SK-N-SH (cell line): ENCODE data around the gene APH1B.

Experiments used
- FOXJ3 ChIP-seq: sonication (generic); formaldehyde crosslinking; IDR thresholded peaks from 2 replicates; pipeline ENCODE4 v1.5.1; 2020; ENCODE audit warnings: mild to moderate bottlenecking, missing genetic modification reagents
- POLR2AphosphoS5 ChIP-seq: IDR thresholded peaks from 2 replicates; pipeline ENCODE4 v1.6.1; 2012; ENCODE audit warnings: low read depth, low read length
- TF ChIP-seq, protein P1 (sequence below): fragments of 200-600 bp; sonication (generic); IDR thresholded peaks from 2 replicates; pipeline ENCODE4 v1.6.1; 2017; ENCODE audit warnings: antibody characterized with exemption, mild to moderate bottlenecking, moderate library complexity
- TF ChIP-seq, protein P2 (sequence below): IDR thresholded peaks from 2 replicates; pipeline ENCODE4 v1.4.0; 2012; ENCODE audit warnings: low read depth

DNA sequence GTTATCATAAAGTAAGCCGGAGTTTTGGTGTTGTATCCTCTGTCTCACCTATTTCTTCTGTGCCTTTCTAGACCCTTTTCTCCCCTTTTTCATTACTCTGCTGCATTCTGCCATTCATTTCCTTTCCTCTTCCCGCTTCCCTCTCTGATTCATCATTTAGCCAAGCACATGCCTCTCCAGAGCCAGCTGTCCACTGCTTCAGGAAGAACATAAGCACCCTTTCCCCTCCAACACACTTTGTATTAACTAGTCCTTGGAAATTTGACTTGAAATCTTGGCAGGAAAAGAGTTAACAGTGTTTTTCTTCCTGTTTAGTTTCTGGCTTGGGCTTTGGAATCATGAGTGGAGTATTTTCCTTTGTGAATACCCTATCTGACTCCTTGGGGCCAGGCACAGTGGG lies 9.7 kb downstream of the APH1B start:
- TF ChIP-seq POLR2AphosphoS5 = no peak
- TF ChIP-seq, protein P1, sequence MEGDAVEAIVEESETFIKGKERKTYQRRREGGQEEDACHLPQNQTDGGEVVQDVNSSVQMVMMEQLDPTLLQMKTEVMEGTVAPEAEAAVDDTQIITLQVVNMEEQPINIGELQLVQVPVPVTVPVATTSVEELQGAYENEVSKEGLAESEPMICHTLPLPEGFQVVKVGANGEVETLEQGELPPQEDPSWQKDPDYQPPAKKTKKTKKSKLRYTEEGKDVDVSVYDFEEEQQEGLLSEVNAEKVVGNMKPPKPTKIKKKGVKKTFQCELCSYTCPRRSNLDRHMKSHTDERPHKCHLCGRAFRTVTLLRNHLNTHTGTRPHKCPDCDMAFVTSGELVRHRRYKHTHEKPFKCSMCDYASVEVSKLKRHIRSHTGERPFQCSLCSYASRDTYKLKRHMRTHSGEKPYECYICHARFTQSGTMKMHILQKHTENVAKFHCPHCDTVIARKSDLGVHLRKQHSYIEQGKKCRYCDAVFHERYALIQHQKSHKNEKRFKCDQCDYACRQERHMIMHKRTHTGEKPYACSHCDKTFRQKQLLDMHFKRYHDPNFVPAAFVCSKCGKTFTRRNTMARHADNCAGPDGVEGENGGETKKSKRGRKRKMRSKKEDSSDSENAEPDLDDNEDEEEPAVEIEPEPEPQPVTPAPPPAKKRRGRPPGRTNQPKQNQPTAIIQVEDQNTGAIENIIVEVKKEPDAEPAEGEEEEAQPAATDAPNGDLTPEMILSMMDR = no peak
- TF ChIP-seq, protein P2, sequence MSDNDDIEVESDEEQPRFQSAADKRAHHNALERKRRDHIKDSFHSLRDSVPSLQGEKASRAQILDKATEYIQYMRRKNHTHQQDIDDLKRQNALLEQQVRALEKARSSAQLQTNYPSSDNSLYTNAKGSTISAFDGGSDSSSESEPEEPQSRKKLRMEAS = peak; percentile 52
- TF ChIP-seq FOXJ3 = no peak
